Osteocyte (in vitro differentiated cells): Measurements from ENCODE around the gene PRKG1. TPM values are rescaled to one million over a fixed set of nuclear protein-coding genes. Genes with fewer than 3 reads are reported as not detected.
"Not testable (repeated sequence)": the region's sequence is repeated elsewhere in the genome, so short reads cannot be mapped to it uniquely, and the experiment has no call there.

ENCODE experiments used
- DNase-seq: peaks from one replicate; pipeline ENCODE4 v3.0.0; 2021; ENCODE audit warnings: mixed read lengths; ENCODE audit not compliant: unreplicated experiment; ENCODE audit errors: extremely low spot score
- H3K27ac Mint-ChIP-seq: one replicate; pipeline ENCODE4 v1.8.0; 2021; ENCODE audit warnings: mild to moderate bottlenecking, mixed read lengths; ENCODE audit not compliant: unreplicated experiment
- H3K27me3 Mint-ChIP-seq: one replicate; pipeline ENCODE4 v1.8.0; 2021; ENCODE audit warnings: mixed read lengths; ENCODE audit not compliant: unreplicated experiment
- H3K36me3 Mint-ChIP-seq: one replicate; pipeline ENCODE4 v1.8.0; 2021; ENCODE audit warnings: mixed read lengths; ENCODE audit not compliant: unreplicated experiment
- H3K4me1 Mint-ChIP-seq: one replicate; pipeline ENCODE4 v1.8.0; 2021; ENCODE audit warnings: mixed read lengths; ENCODE audit not compliant: unreplicated experiment
- H3K4me3 Mint-ChIP-seq: one replicate; pipeline ENCODE4 v1.8.0; 2021; ENCODE audit warnings: mild to moderate bottlenecking, moderate library complexity, mixed read lengths; ENCODE audit not compliant: unreplicated experiment
- H3K9me3 Mint-ChIP-seq: one replicate; pipeline ENCODE4 v1.8.0; 2021; ENCODE audit warnings: mixed read lengths; ENCODE audit not compliant: unreplicated experiment
- CTCF ChIP-seq: fragments of 200-600 bp; sonication (generic); IDR thresholded peaks from 2 replicates; pipeline ENCODE4 v1.5.0; 2021; ENCODE audit warnings: antibody characterized with exemption, mild to moderate bottlenecking, moderate library complexity
- total RNA-seq: library from RNA; stranded (reverse); gene quantifications from 2 replicates; pipeline ENCODE4 v1.2.1, GENCODE V29; 2021

The PRKG1 gene
- total RNA-seq, 1 donor from 2014 or later = 10.8 TPM

- Mint-ChIP-seq H3K27ac (no peak overlapping the region), H3K4me3 (no peak overlapping the region), H3K27me3 (no peaks in the 10 kb centered on the region), H3K4me1 (peaks cover 8% of the 10 kb centered on the region), H3K36me3 (no peaks in the 10 kb centered on the region), H3K9me3 (no peaks in the 10 kb centered on the region)
- no peak for DNase-seq
- no peak for TF ChIP-seq CTCF
These were observed 129.8 kb downstream of the PRKG1 start for GRCh38 chr10:51204066-51204465.

- Mint-ChIP-seq H3K36me3 (no peaks in the 10 kb centered on the region), H3K27me3 (no peaks in the 10 kb centered on the region), H3K4me1 (peaks cover 10% of the 10 kb centered on the region), H3K4me3 (no peak overlapping the region), H3K27ac (no peak overlapping the region), H3K9me3 (no peaks in the 10 kb centered on the region)
- DNase-seq = no peak
- no peak for TF ChIP-seq CTCF
These were observed 130.4 kb downstream of the PRKG1 start for GRCh38 chr10:51204701-51205100.

- no peaks in the 10 kb centered on the region for H3K36me3 Mint-ChIP-seq
- no peak overlapping the region for H3K27ac Mint-ChIP-seq
- no peak for TF ChIP-seq CTCF
- peaks cover 10% of the 10 kb centered on the region for H3K4me1 Mint-ChIP-seq
- no peak overlapping the region for H3K4me3 Mint-ChIP-seq
- H3K9me3 Mint-ChIP-seq = no peaks in the 10 kb centered on the region
- DNase-seq = no peak
- no peaks in the 10 kb centered on the region for H3K27me3 Mint-ChIP-seq
These were observed 132.2 kb downstream of the PRKG1 start for GRCh38 chr10:51206500-51206899.

- not testable (repeated sequence) for H3K4me1 Mint-ChIP-seq
These were observed 138.7 kb downstream of the PRKG1 start for GRCh38 chr10:51212937-51213336.

GRCh38 chr10:51214207-51215196 is 140.2 kb downstream of the PRKG1 start:
- H3K4me3 Mint-ChIP-seq = no peak overlapping the region
- H3K27me3 Mint-ChIP-seq = no peaks in the 10 kb centered on the region
- no peaks in the 10 kb centered on the region for H3K9me3 Mint-ChIP-seq
- H3K36me3 Mint-ChIP-seq = no peaks in the 10 kb centered on the region
- H3K4me1 Mint-ChIP-seq = no peaks in the 10 kb centered on the region
- no peak overlapping the region for H3K27ac Mint-ChIP-seq
- no peak for DNase-seq
- no peak for TF ChIP-seq CTCF

More at GRCh38 chr10:51212937-51213336, 138.7 kb downstream of the PRKG1 start:
- H3K27ac Mint-ChIP-seq, DNase-seq, H3K27me3 Mint-ChIP-seq, H3K9me3 Mint-ChIP-seq, H3K4me3 Mint-ChIP-seq, H3K36me3 Mint-ChIP-seq: not testable (repeated sequence)
